ENCODE results near the gene NACC1.

The NACC1 gene

DNA sequence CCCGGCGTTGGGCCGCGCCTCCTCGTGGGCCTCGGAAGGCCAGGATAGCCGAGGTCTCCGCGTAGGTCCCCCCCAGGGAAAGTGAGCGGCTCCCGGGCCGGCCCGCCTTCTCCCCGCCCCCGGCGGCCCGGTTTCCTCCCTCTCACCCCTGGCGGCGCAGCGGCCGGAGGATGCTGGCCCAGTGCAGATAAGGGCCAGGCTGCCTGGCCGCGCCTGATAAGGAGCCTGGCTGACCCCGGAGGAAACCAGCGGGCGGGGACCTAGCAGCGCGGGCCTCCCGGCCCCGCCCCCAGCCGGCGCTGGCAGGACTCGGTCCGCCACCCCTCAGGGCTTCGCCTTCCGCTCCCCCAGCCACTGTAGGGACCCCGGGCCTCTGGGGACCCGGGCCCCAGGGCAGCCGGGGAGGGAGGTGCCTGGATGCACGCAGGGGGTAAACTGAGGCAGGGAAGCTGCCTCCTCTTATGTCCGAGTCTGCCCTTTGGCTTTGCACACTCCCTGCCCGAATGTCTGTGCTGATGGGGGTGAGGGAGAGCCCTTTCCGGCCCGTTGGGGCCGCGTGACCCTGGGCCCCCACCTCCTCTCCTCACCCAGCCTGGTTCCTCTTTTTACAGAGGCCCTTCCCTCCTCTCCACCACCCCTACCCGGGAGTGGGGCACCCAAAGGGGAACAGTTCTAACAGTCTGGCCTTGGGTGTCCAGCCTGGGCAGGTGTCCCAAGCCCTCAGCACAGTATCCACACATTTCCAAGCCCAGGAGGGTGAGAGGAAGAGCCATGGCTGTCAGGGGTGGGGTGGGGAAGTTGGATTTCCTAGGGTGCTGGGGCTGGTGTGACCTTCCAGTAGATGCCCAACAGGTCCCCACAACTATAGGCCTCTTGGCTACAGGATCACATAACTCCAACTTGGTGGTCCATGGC, 15.1 kb upstream of the NACC1 start, which contains the start of gene LYL1:
LYL1 (minus strand) TSS at position 193 of the 915 bp plus-strand sequence. CDS start 1,687 bp downstream, outside the sequence.
- TF ChIP-seq EZH2phosphoT487 (IDR thresholded peaks at IDR 0.05; ENCODE audit: borderline replicate concordance) = no peak
- TF ChIP-seq, protein P1, sequence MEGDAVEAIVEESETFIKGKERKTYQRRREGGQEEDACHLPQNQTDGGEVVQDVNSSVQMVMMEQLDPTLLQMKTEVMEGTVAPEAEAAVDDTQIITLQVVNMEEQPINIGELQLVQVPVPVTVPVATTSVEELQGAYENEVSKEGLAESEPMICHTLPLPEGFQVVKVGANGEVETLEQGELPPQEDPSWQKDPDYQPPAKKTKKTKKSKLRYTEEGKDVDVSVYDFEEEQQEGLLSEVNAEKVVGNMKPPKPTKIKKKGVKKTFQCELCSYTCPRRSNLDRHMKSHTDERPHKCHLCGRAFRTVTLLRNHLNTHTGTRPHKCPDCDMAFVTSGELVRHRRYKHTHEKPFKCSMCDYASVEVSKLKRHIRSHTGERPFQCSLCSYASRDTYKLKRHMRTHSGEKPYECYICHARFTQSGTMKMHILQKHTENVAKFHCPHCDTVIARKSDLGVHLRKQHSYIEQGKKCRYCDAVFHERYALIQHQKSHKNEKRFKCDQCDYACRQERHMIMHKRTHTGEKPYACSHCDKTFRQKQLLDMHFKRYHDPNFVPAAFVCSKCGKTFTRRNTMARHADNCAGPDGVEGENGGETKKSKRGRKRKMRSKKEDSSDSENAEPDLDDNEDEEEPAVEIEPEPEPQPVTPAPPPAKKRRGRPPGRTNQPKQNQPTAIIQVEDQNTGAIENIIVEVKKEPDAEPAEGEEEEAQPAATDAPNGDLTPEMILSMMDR (conservative IDR thresholded peaks at IDR 0.05; ENCODE audit: low read length) = no peak
- H4K20me1 ChIP-seq (ENCODE audit: insufficient read depth, low read length, poor library complexity, severe bottlenecking) = peaks cover 40% of the 10 kb centered on the region
- H3K9me2 ChIP-seq (replicated peaks; ENCODE audit: low read depth, low read length) = no peaks in the 10 kb centered on the region
- peak within 1 kb of the TSS; percentile 97 for H3K4me2 ChIP-seq (ENCODE audit: low read depth, low read length, poor library complexity, severe bottlenecking)
- no peak within 1 kb of the TSS for H2AFZ ChIP-seq (ENCODE audit: low read length)
- H3K9me3 ChIP-seq (ENCODE audit: insufficient read depth, low read depth, low read length) = no peaks in the 10 kb centered on the region
- H3K4me1 ChIP-seq (ENCODE audit: insufficient read depth, low read length, poor library complexity, severe bottlenecking) = peaks cover 16% of the 10 kb centered on the region
- H3K4me3 ChIP-seq (ENCODE audit: low read length, poor library complexity, severe bottlenecking) = peak within 1 kb of the TSS; percentile 94
- peaks cover 32% of the 10 kb centered on the region for H3K27me3 ChIP-seq (ENCODE audit: insufficient read depth, low read length, poor library complexity, severe bottlenecking)
- peaks cover 28% of the 10 kb centered on the region for H3F3A ChIP-seq (ENCODE audit: low read depth)
- peaks cover 30% of the 10 kb centered on the region for H3K36me3 ChIP-seq (ENCODE audit: insufficient read depth, low read length)
- H3K9ac ChIP-seq (ENCODE audit: low read depth, low read length, poor library complexity, severe bottlenecking) = peak within 1 kb of the TSS; percentile 100
- peaks cover 79% of the 10 kb centered on the region for H3K79me2 ChIP-seq (ENCODE audit: insufficient read depth, low read length)

DNA sequence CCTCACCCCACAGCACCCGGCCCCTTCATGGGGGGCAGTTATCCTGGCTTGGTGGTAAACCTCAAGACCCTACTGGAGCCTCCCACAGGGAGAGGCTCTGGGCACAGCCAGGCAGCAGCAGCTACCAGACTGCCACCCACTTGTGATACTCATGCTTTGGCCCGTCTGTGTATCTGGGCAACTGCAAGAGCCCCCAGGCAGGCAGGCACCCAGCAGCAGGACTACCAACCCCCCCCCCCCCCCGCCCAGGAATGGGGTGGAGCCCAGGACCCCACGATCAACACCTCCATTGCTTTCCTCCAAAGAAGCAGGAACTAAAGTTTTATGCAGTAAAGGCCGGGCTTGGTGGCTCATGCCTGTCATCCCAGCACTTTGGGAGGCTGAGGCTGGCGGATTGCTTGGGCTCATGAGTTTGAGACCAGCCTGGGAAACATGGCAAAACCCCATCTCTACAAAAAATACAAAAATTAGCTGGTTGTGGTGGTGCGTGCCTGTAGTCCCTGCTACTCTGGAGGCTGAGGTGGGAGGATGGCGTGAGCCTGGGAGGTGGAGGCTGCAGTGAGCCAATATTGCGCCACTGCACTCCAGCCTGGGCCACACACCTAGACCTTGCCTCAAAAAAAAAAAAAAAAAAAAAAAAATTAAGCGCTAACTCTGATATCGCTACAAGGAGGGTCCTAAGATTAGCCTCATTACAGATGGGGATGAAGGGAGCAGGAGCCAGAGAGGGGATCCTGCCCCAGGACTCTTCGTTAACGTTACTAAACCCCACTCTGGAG, 14.3 kb upstream of the NACC1 start:
- TF ChIP-seq EZH2phosphoT487 (IDR thresholded peaks at IDR 0.05; ENCODE audit: borderline replicate concordance) = no peak
- TF ChIP-seq, protein P1 (conservative IDR thresholded peaks at IDR 0.05; ENCODE audit: low read length) = no peak
- H2AFZ ChIP-seq (ENCODE audit: low read length) = no peak overlapping the region
- H3K4me2 ChIP-seq (ENCODE audit: low read depth, low read length, poor library complexity, severe bottlenecking) = peak overlapping the region; percentile 97

DNA sequence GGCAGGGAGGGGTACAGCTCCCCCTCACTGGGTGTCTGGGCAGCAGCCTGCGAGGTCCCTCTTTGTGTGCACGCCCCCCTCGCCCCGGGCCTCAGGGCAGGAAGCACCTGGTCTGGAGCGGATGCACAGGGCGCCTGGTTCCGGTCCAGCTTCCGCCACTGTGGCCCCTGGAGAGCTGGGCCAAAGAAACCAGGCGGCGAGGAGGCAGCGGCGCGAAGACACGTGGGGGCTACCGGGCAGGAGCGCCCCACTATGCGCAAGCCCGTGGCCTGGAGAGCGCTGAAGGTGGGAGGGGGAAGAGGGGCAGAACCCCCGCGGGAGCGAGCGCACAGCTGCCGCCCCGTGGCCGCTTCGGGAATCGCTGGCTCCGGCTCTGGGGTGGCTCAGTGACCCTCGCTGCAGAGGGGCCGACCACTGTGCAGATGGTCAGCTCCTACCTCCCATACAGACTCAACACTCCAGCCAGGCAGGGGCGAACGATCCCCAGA, 13.7 kb upstream of the NACC1 start:
- peaks cover 18% of the 10 kb centered on the region for H3F3A ChIP-seq (ENCODE audit: low read depth)
- peaks cover 66% of the 10 kb centered on the region for H3K79me2 ChIP-seq (ENCODE audit: insufficient read depth, low read length)
- H3K4me3 ChIP-seq (ENCODE audit: low read length, poor library complexity, severe bottlenecking) = peak overlapping the region; percentile 94
- H4K20me1 ChIP-seq (ENCODE audit: insufficient read depth, low read length, poor library complexity, severe bottlenecking) = peaks cover 30% of the 10 kb centered on the region
- H3K4me1 ChIP-seq (ENCODE audit: insufficient read depth, low read length, poor library complexity, severe bottlenecking) = peaks cover 16% of the 10 kb centered on the region
- H3K9ac ChIP-seq (ENCODE audit: low read depth, low read length, poor library complexity, severe bottlenecking) = peak overlapping the region; percentile 100
- H3K9me3 ChIP-seq (ENCODE audit: insufficient read depth, low read depth, low read length) = no peaks in the 10 kb centered on the region
- peaks cover 21% of the 10 kb centered on the region for H3K36me3 ChIP-seq (ENCODE audit: insufficient read depth, low read length)
- H3K4me2 ChIP-seq (ENCODE audit: low read depth, low read length, poor library complexity, severe bottlenecking) = peak overlapping the region; percentile 97
- peaks cover 25% of the 10 kb centered on the region for H3K27me3 ChIP-seq (ENCODE audit: insufficient read depth, low read length, poor library complexity, severe bottlenecking)
- no peaks in the 10 kb centered on the region for H3K9me2 ChIP-seq (replicated peaks; ENCODE audit: low read depth, low read length)
- TF ChIP-seq EZH2phosphoT487 (IDR thresholded peaks at IDR 0.05; ENCODE audit: borderline replicate concordance) = no peak
- TF ChIP-seq, protein P1 (conservative IDR thresholded peaks at IDR 0.05; ENCODE audit: low read length) = peak; percentile 83
- H2AFZ ChIP-seq (ENCODE audit: low read length) = peak overlapping the region; percentile 2; the same call in 1 of the 2 replicates

More for the DNA sequence above, 14.3 kb upstream of the NACC1 start:
- peak overlapping the region; percentile 94 for H3K4me3 ChIP-seq (ENCODE audit: low read length, poor library complexity, severe bottlenecking)
- peaks cover 22% of the 10 kb centered on the region for H3F3A ChIP-seq (ENCODE audit: low read depth)
- peaks cover 72% of the 10 kb centered on the region for H3K79me2 ChIP-seq (ENCODE audit: insufficient read depth, low read length)
- no peaks in the 10 kb centered on the region for H3K9me3 ChIP-seq (ENCODE audit: insufficient read depth, low read depth, low read length)
- peak overlapping the region; percentile 100 for H3K9ac ChIP-seq (ENCODE audit: low read depth, low read length, poor library complexity, severe bottlenecking)
- H3K27me3 ChIP-seq (ENCODE audit: insufficient read depth, low read length, poor library complexity, severe bottlenecking) = peaks cover 30% of the 10 kb centered on the region
- H3K36me3 ChIP-seq (ENCODE audit: insufficient read depth, low read length) = peaks cover 27% of the 10 kb centered on the region
- H3K4me1 ChIP-seq (ENCODE audit: insufficient read depth, low read length, poor library complexity, severe bottlenecking) = peaks cover 16% of the 10 kb centered on the region
- H4K20me1 ChIP-seq (ENCODE audit: insufficient read depth, low read length, poor library complexity, severe bottlenecking) = peaks cover 33% of the 10 kb centered on the region
- no peaks in the 10 kb centered on the region for H3K9me2 ChIP-seq (replicated peaks; ENCODE audit: low read depth, low read length)

Measured in Loucy (cell line).